ENCODE data around the gene SCUBE3. TPM values are rescaled to one million over a fixed set of nuclear protein-coding genes. Genes with fewer than 3 reads are reported as not detected.

Gene SCUBE3
- total RNA-seq, 2 donors from 2014 or later: 0.20 to 0.74 TPM

DNA sequence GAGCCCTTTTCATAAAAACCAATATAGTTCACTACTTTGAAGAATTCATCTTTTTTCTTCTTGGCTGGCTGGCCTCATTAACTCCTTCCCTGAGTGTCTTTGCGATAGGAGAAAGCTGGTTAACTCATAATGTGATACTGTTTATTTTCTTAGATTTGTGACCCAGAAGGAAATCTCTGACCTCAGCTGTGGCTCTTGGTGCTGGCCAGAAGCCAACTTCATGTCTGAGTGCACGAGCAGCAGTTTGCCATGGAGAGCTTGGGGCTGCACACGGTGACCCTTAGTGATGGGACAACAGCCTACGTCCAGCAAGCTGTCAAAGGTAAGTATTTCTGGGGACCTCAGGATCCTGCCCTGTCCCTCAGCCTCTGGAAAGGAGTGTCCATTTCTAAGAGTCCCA, 67.1 kb downstream of the SCUBE3 start:
- Histone ChIP-seq H3K9me3 (no peaks in the 10 kb centered on the region), H3K4me1 (no peaks in the 10 kb centered on the region), H3K36me3 (peaks cover 3% of the 10 kb centered on the region), H3K27ac (no peak overlapping the region), H3K4me3 (no peak overlapping the region), H3K9ac (ENCODE audit: low read depth in 2 of 2, low read length in 2 of 2) (no peak overlapping the region), H3K27me3 (no peaks in the 10 kb centered on the region)
- intact Hi-C loops (cut with DNase I): no loop called here
- TF ChIP-seq, protein P1, sequence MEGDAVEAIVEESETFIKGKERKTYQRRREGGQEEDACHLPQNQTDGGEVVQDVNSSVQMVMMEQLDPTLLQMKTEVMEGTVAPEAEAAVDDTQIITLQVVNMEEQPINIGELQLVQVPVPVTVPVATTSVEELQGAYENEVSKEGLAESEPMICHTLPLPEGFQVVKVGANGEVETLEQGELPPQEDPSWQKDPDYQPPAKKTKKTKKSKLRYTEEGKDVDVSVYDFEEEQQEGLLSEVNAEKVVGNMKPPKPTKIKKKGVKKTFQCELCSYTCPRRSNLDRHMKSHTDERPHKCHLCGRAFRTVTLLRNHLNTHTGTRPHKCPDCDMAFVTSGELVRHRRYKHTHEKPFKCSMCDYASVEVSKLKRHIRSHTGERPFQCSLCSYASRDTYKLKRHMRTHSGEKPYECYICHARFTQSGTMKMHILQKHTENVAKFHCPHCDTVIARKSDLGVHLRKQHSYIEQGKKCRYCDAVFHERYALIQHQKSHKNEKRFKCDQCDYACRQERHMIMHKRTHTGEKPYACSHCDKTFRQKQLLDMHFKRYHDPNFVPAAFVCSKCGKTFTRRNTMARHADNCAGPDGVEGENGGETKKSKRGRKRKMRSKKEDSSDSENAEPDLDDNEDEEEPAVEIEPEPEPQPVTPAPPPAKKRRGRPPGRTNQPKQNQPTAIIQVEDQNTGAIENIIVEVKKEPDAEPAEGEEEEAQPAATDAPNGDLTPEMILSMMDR (IDR thresholded peaks at IDR 0.05): no peak
- no peak for DNase-seq

DNA sequence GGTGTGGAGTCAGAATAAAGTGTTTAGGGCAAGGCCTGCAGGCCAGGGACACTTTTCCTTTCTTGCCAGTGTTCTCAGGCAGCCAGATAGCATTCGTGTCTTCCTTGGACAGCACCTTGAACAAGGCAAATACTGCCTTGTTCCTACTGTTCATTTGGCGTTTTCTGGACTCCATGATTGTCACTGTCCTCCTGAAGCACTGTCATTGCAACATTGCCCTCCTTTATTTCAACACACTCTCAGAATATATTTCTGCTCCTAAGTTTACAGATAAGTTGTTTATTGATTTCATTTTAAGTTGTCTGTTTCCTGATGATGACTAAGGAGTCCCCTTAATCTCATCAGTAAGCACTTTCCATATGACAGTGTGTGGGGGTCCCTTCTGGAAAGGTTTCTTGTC, 68.7 kb downstream of the SCUBE3 start:
- H3K36me3 ChIP-seq: peaks cover 4% of the 10 kb centered on the region
- H3K27me3 ChIP-seq: no peaks in the 10 kb centered on the region
- TF ChIP-seq, protein P1 (IDR thresholded peaks at IDR 0.05): no peak
- H3K4me1 ChIP-seq: no peaks in the 10 kb centered on the region
- no peak overlapping the region for H3K4me3 ChIP-seq
- no peaks in the 10 kb centered on the region for H3K9me3 ChIP-seq
- no peak overlapping the region for H3K9ac ChIP-seq (ENCODE audit: low read depth in 2 of 2, low read length in 2 of 2)
- H3K27ac ChIP-seq: no peak overlapping the region
- intact Hi-C loops (cut with DNase I): no loop called here
- DNase-seq: no peak

DNA sequence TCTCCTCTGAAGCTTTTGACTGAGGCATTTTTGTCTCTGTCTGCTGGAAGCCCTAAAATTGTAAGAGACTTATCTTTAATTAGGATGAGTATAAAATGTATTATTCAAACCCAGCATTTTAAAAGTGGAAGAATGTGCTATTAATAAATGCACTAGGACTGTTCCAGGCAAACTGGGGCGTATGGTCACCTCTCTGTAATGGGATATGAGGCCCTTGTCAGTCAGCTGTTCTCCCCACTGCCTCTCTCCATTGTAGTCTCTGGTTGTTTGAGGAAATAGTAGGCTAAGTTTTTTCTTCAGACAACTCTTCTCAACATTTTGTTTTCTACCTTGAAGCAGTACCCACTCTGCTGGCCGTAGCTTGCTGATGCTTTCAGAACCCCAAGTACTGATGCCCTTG, 69.6 kb downstream of the SCUBE3 start:
- TF ChIP-seq, protein P1 (IDR thresholded peaks at IDR 0.05): no peak
- H3K9me3 ChIP-seq: no peaks in the 10 kb centered on the region
- H3K27ac ChIP-seq: no peak overlapping the region
- H3K27me3 ChIP-seq: no peaks in the 10 kb centered on the region
- H3K4me3 ChIP-seq: no peak overlapping the region
- no peak overlapping the region for H3K9ac ChIP-seq (ENCODE audit: low read depth in 2 of 2, low read length in 2 of 2)
- intact Hi-C loops (cut with DNase I): no loop called here
- H3K4me1 ChIP-seq: no peaks in the 10 kb centered on the region
- H3K36me3 ChIP-seq: peaks cover 9% of the 10 kb centered on the region
- no peak for DNase-seq

DNA sequence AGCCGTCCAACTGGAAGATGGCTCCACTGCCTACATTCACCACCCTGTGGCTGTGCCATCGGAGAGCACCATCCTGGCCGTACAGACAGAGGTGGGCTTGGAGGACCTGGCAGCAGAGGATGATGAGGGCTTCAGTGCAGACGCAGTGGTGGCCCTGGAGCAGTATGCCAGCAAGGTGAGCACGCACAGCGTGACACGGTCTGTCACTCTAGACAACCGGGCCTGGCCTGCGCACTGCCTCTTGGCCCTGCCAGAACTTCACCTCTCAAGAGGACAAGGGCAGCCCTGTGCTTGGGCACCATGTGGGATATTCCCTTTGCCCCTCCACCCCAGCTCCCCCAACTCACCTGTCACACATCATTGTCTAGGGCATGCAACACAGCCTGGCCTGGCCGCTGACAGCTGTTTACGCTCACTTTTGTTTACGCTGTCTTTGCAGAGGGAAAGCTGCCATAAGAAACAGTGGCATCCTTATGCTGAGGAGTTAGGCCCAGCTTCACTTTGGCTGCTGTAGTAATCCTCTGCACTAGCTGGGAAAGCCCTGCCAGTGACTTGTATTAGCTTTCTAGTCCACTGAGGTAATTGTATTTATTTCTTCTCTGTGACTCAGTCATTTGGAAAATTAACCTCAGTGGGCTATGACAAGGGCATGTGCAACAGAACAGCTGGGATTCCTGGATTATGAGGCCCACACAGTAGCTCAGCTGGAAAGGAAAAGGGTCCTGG, 74.1 kb downstream of the SCUBE3 start:
- Histone ChIP-seq H3K27me3 (no peaks in the 10 kb centered on the region), H3K27ac (no peak overlapping the region), H3K9ac (ENCODE audit: low read depth in 2 of 2, low read length in 2 of 2) (no peak overlapping the region), H3K36me3 (peaks cover 5% of the 10 kb centered on the region), H3K4me3 (no peak overlapping the region), H3K4me1 (no peaks in the 10 kb centered on the region), H3K9me3 (no peaks in the 10 kb centered on the region)
- intact Hi-C loops (cut with DNase I): no loop called here
- TF ChIP-seq, protein P1 (IDR thresholded peaks at IDR 0.05): no peak
- no peak for DNase-seq

DNA sequence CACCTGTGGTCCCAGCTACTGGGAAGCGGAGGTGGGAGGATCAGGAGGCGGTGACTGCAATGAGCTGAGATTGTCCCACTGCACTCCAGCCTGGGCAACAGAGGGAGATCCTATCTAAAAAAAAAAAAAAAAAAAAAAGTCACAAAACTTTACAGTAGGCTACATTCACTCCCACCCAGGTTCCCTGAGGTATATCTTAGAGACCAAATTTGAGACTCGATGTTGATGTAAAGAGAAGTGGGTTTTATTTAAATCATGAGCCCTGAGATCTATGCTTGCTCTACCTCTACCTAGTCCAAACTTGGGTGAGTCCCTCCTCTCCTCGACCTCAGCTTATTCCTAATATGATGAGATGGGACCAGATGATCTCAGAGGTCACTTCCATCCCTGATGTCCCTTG, 75.1 kb downstream of the SCUBE3 start:
- H3K36me3 ChIP-seq: peaks cover 5% of the 10 kb centered on the region

More for the DNA sequence above, 75.1 kb downstream of the SCUBE3 start:
- Histone ChIP-seq H3K9ac (ENCODE audit: low read depth in 2 of 2, low read length in 2 of 2) (no peak overlapping the region), H3K4me1 (no peaks in the 10 kb centered on the region), H3K27ac (no peak overlapping the region), H3K4me3 (no peak overlapping the region), H3K27me3 (no peaks in the 10 kb centered on the region), H3K9me3 (no peaks in the 10 kb centered on the region)
- TF ChIP-seq, protein P1 (IDR thresholded peaks at IDR 0.05): no peak
- no peak for DNase-seq
- intact Hi-C loops (cut with DNase I): no loop called here

Data from colonic mucosa (tissue), 4 donors.